GM18498 (cell line): ENCODE data around the gene ZNF821.
"Not testable (repeated sequence)": the region's sequence is repeated elsewhere in the genome, so short reads cannot be mapped to it uniquely, and the experiment has no call there.

ENCODE experiments used
- ATAC-seq: cut with Tn5 transposase; IDR thresholded peaks from one replicate; pipeline ENCODE4 v1.9.1; 2021; ENCODE audit warnings: mild to moderate bottlenecking, moderate library complexity; ENCODE audit not compliant: unreplicated experiment

Gene ZNF821

DNA sequence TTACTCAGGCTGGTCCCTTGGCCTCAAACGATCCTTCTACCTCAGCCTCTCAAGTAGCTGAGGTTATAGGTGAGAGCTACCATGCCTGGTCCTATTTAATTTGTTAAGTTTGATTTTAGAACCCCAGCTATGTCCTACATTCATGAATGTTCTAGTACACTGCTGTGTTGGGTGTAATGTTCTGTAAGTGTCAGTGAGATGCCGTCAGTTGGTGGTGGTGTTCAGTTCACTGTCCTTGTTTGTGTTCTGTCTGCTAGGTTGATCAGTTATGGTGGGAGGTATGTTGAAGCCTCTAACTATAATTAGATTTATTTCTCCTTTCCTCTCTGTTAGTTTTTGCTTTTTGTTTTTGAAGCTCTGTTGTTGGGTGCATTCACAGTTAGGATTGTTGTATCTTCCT, 19.6 kb upstream of the ZNF821 start:
- no peak for ATAC-seq

- ATAC-seq = no peak
These were observed 18.8 kb upstream of the ZNF821 start for GRCh38 chr16:71902656-71903365.

DNA sequence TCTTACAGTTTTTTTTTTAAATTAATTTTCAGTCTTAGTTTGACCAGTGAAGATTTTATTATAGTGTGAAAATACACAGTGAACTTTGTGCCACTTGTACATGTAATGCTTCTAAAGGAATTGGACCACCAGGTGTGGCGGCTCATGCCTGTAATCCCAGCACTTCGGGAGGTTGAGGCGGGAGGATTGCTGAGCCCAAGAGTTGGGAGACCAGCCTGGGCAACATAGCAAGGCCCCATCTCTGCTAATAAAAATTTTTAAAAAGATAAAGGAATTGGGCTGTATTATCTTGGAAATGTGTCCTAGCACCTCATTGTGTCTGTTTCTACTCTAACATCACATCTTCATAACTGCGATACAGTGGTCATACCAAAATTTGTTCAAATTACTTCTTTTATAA, 15.2 kb upstream of the ZNF821 start:
- ATAC-seq = no peak

DNA sequence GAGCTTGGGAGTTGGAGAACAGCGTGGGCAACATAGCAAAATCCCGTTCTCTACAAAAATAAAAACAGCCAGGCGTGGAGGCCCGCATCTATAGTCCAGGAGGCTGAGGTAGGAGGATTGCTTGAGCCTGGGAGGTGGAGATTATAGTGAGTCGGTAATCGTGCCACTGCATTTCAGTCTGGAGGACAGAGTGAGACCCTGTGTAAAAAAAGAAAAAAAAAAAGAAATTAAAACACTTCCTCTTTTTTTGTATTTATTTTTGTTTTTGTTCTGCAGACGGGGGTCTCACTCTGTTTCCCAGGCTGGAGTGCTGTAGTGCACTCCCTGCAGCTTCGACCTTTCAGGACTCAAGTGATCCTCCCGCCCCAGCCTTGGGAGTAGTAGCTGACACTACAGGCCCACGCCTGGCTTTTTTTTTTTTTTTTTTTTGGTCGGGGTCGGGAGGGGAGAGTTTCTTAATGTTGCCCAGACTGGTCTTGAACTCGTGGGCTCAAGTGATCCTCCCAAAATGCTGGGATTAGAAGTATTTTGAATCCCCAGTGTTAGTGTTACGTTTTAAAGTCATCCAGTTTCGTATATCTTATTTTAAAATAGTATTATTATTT, 12.9 kb upstream of the ZNF821 start:
- ATAC-seq = no peak

DNA sequence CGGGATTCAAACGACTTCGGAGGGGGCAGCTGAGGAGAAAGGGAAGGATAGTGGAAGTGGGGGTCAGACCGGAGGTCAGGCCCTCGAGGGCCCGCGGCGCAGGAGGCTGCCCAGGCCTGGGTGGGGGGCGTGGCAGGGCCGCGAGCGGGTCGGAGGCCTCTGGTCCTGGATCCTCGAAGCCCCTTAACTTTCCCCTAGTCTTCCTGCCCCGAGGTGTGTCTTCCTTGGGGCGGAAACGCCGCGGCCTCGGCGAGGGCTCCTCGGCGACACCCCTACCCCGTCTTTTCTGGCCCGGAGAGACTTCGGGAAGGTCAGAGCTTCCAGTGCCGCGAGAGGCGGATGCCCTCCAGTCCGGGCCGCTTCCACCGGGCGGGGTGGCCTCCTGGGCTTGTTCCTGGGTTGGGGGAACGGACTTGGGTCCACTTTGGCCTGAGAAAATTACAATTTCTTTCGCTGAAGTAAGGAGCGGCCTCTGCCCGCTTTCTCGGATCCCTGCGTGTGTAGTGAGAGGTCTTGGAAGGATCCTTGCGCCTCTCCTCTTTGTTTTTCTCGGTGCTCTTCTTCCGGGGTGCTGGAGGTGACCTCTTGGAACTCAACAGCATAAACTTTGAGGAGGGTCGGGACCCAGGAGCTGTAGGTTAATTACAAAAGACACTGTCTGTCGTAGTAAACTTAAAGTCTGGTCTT, 11.8 kb upstream of the ZNF821 start:
- ATAC-seq = peak; percentile 33

- ATAC-seq = peak; percentile 86
These were observed 11.1 kb upstream of the ZNF821 start, which contains the start of gene IST1 for GRCh38 chr16:71894921-71895678. Gene IST1, plus strand, starts transcription at chr16:71895531. Its CDS starts 20,110 bp downstream, at chr16:71915641.

DNA sequence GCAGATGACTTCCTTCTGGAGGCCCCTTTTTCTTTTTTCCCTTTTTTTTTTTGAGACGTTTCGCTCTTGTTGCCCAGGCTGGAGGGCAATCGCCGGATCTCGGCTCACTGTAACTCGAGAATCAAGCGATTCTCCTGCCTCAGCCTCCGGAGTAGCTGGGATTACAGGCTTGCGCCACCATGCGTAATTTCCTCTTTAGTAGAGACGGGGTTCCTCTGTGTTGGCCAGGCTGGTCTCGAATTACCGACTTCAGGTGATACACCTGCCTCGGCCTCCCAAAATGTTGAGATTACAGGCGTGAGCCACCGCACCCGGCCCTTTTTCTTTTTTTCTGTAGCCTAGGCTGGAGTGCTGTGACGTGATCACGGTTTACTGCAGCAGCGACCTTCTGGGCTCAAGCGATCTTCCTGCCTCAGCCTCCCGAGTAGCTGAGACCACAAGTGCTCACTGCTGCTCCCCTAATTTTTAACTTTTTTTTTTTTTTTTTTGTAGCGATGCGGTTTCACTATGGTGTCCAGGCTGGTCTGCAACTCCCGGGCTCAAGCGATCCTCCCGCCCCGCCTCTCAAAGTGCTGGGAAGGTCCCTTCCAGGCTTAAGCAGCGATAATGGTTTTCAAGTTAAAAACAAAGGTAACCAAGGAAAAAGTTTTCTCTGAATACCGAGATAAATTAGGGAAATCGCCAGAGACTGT, 10.4 kb upstream of the ZNF821 start:
- ATAC-seq = peak; percentile 18

DNA sequence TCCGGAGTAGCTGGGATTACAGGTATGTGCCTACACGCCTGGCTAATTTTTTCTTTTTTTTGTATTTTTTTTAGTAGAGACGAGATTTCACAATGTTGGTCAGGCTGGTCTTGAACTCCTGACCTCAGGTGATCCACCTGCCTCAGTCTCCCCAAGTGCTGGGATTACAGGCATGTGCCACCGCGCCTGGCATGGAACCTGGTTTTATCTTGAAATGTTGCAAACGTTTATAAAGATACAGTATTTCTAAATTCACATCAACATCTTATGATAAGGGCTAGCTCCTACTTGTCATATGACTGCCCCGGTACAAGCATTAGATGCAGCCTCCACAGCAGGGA, 9.9 kb upstream of the ZNF821 start:
- no peak for ATAC-seq

DNA sequence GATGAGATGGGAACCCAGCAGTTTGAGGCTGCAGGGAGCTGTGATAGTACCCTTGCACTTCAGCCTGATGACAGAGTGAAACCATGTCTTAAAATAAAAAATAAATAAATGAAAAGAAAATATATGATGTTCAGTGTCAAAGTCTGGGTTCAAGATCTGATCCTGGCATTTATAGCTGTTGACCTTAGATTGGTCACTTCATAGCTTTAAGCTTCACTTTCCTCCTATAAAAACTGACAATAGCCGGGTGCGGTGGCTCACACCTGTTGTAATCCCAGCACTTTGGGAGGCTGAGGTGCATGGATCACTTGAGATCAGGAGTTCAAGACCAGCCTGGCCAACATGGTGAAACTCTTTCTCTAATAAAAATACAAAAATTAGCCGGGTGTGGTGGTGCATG, 5.2 kb upstream of the ZNF821 start:
- no peak for ATAC-seq

DNA sequence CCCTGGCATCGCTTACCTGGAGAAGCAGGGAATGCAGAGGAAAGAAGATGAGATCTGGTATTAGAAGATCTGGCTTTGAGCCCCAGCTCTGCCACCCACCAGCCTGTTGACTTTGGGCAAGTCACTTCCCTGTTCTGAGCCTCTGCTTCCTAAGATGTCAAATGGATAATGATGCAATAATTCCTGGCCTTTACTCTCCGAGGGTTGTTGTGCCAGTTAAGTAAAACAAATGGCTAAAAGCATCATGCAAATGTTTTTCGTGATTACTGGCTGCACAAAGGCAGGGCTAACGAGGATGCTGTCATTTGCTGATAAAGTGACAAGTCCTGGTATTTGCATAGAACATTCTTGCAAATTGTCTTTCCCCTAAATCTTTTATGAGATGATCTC, 1.3 kb upstream of the ZNF821 start:
- no peak for ATAC-seq

GRCh38 chr16:71883168-71883848, 674 bp downstream of the ZNF821 start:
- peak; percentile 50 for ATAC-seq

DNA sequence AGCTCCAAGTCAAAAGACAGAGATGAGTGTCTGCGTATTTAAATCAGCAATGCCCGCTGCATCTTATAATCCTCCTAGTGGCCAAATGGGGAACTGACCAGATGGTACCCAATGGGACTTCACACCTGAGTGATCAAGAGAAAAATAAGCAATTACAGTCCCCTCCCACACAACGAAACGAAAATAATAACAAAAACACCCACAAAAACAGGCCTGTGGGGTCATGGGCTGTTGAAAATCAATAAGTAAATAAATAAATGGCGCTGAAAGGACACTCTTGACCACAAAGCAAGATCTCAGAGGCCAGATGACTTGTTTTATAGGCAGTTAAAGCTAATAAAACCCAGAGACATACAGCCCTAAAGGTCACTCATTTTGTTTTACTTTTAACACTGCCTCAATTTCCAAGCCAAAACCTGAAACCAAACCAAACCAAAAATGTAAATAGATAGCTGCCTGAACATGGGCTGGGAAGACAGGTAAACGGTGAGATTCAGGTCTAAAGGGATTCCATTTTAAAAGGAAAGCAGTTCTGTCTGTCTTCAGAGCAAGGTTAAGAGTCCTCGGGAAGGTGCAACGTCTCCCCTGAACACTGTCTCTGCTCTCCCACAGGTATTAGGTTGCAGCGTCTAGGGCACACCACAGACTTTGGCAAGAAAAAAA, 1.3 kb downstream of the ZNF821 start:
- peak; percentile 46 for ATAC-seq

- ATAC-seq = no peak
These were observed 3.8 kb downstream of the ZNF821 start for GRCh38 chr16:71880176-71880575.

DNA sequence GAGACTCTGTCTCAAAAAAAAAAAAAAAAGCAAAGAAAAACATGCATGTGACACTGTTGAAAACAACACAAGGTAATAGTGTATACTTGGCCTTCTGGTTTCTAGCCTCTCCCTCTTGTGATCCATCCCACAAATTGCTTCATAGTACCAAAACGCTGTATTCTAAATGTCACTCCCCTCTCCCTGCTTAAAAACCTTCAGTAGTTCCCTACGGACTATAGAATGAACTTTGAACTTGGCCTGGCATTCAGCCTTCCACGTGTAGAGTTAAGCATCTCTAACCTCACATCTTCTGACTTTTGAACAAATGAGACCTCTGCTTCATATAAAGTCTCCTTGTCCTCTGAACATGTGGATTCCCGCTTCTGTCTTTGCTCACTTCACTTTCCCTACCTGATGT, 5.1 kb downstream of the ZNF821 start:
- no peak for ATAC-seq

DNA sequence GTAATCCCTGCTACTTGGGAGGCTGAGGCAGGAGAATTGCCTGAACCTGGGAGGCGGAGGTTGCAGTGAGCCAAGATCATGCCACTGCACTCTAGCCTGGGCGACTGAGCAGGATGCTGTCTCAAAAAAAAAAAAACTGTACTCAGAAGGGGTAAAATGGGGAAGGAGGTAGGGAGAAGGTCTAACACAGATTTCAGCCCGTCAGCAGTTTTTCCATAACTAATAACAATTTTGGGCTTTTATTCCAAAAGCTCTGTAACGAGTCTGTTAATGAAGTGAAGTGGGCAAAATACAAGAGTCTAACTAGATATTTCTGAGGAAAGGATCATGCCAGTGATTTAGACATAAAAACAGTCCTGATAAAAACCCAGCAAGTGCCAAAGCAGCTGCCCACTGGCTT, 10.8 kb downstream of the ZNF821 start:
- no peak for ATAC-seq

- no peak for ATAC-seq
These were observed 13.2 kb downstream of the ZNF821 start for GRCh38 chr16:71870818-71871217.

DNA sequence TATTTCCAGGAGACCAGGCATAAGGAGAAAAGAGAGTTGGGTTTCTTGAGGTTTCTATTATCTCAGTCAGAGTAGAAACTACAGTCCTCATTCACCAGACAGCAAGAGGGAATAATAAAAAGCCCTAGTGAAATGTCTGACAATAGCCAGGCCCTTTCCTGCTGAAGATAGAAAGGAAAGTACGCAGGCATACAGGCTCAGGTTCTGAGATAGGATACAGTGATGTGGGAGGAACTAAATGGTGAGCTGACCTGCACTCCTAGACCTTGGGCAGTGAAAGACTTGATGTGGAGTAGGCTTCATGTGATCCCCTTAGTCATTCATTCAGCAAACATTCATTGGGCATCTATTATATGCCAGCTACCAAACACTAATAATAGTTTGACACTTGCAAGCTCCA, 14.9 kb downstream of the ZNF821 start:
- no peak for ATAC-seq

GRCh38 chr16:71867939-71868338, 16.0 kb downstream of the ZNF821 start:
- no peak for ATAC-seq

DNA sequence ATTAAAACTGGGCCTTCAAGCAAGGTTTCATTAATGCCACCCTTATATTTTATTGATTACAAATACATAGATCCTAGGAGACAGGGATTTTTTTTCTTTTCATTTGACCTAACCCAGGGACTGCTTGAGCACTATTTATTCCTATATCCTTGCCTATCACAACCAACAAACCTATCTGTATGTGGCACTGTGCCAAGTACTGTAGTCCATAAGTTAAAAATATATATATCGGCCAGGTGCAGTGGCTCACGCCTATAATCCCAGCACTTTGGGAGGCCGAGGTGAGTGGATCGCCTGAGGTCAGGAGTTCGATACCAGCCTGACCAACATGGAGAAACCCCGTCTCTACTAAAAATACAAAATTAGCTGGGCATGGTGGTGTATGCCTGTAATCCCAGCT, 16.8 kb downstream of the ZNF821 start:
- ATAC-seq = not testable (repeated sequence)
